ENCODE results near the gene SLC41A3.
"Not testable (repeated sequence)": the region's sequence is repeated elsewhere in the genome, so short reads cannot be mapped to it uniquely, and the experiment has no call there.

Gene SLC41A3

GRCh38 chr3:126081618-126082361 lies 2.1 kb downstream of the SLC41A3 start:
- DNase-seq: peak; percentile 41

DNA sequence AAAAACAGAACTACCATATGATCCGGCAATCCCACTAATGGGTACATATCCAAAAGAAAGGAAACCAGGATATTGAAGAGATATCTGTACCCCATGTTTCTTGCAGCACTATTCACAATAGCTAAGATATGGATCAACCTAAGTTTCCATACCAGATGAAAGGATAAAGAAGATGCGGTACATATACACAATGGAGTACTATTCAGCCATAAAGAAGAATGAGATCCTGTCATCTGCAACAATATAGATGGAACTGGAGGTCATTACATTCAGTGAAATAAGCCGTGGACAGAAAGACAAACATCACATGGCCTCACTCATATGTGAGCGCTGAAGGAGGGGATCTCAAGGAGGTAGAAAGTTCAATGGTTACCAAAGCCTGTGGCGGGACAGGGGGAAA lies 3.0 kb downstream of the SLC41A3 start:
- DNase-seq: no peak

- DNase-seq: no peak
These were observed 5.1 kb downstream of the SLC41A3 start for GRCh38 chr3:126078866-126079265.

- no peak for DNase-seq
These were observed 6.2 kb downstream of the SLC41A3 start for GRCh38 chr3:126077754-126078153.

DNA sequence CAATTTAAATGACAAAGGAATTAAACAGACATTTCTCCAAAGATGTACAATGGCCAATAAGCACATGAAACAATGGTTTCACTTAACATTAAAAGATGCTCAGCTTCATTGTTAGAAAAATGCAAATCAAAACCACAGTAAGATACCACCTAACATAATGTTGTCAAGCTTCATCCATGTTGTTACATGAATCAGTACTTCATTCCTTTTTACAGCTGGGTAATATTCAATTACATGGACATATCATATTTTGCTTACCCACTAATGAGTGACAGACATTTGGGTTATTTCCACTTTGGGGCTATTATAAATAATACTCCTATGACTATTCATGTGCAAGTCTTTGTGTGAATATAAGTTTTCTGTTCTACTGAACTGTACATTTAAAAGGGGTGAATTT lies 7.8 kb downstream of the SLC41A3 start:
- DNase-seq: no peak

GRCh38 chr3:126070146-126070545 lies 13.8 kb downstream of the SLC41A3 start:
- no peak for DNase-seq

- no peak for DNase-seq
These were observed 16.0 kb downstream of the SLC41A3 start for GRCh38 chr3:126067959-126068358.

- DNase-seq: not testable (repeated sequence)
These were observed 17.2 kb downstream of the SLC41A3 start for GRCh38 chr3:126066676-126067075.

GRCh38 chr3:126065876-126066275 lies 18.0 kb downstream of the SLC41A3 start:
- no peak for DNase-seq

GRCh38 chr3:126064627-126065258 lies 19.2 kb downstream of the SLC41A3 start:
- DNase-seq: peak; percentile 57

GRCh38 chr3:126063358-126063965 lies 20.5 kb downstream of the SLC41A3 start:
- no peak for DNase-seq

DNA sequence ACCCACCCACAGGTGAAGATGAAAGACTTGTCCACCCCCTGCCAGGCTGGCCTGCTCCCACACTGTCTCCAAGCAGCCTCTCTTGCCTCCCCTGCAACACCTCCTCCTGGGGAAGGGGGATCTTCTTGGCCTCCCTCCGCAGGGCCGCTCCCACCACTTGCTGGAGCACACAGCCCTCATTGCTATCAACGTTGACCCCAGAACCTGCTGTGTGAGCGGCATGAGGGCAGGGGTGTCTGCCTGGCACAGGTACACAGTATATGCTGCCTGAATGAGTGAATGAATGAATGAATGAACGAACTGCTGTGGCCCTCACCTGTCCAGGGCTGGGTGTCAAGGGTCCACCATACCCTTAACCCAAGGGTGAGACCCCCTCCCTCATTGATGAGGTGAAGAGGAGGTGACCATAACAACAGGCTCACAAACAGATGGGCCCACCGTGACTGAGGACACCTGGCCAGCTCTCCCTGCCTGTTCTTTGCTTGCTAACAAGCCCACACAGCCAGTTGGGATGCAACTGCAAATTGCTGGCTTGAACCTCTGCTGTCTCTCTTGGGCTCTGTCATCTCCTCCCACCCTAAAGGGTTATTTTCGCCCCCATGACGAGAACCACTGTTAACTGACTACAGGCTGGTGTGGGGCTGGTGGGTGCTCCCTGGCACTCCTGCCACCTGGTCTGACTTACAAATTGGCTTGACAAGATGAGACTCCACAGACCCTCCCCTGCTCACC lies 22.5 kb downstream of the SLC41A3 start:
- DNase-seq: no peak

- no peak for DNase-seq
These were observed 23.2 kb downstream of the SLC41A3 start for GRCh38 chr3:126060613-126061145.

GRCh38 chr3:126058666-126059065 lies 25.3 kb downstream of the SLC41A3 start:
- no peak for DNase-seq

- DNase-seq: no peak
These were observed 26.0 kb downstream of the SLC41A3 start for GRCh38 chr3:126057936-126058335.

DNA sequence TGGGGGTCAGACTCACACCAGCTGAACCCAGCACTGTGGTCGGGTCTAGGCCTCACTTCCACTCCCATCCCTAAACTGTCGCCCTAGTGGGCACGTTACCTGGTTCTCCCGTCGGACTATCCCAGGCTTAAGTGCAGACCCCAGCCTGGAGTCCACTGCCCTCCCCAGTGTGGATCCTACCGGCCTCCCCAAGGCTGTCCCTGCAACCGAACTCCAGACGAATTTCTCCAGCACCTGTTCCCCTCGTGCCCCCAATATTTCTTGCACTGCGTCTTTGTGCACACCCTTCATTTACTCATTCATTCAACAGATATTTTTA lies 26.5 kb downstream of the SLC41A3 start:
- no peak for DNase-seq

GRCh38 chr3:126056681-126057500 lies 27.0 kb downstream of the SLC41A3 start:
- DNase-seq: no peak

- no peak for DNase-seq
These were observed 27.8 kb downstream of the SLC41A3 start for GRCh38 chr3:126056088-126056487.

- no peak for DNase-seq
These were observed 29.1 kb downstream of the SLC41A3 start for GRCh38 chr3:126054870-126055269.

DNA sequence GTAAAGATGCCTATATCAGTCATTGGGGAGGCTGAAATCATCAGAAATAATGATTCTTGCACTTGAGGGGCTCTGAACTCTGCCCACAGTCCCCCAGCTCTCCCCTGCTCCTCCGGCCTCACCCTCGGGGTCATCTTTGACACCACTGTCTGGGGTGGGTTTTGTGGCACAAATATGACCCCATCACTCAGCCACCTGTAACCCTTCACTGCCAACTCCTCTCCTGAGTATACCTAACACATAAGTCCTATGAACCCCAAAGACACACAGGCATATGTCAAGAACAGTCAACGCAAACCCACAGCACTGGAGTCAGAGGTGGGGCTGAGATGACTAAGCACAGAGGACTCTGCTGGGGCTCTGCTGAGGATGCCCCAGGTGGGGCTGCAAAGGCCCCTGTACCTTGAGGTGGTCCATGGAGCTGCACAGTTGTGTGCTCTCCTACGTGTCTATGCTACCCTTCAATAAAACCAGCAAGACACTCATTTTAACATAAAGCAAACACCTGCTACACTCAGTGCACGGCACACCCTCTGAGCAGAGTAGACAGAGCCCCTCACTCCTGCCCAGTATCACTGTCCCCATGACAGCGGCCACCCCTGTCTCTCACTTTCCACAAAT lies 29.9 kb downstream of the SLC41A3 start:
- DNase-seq: no peak

DNA sequence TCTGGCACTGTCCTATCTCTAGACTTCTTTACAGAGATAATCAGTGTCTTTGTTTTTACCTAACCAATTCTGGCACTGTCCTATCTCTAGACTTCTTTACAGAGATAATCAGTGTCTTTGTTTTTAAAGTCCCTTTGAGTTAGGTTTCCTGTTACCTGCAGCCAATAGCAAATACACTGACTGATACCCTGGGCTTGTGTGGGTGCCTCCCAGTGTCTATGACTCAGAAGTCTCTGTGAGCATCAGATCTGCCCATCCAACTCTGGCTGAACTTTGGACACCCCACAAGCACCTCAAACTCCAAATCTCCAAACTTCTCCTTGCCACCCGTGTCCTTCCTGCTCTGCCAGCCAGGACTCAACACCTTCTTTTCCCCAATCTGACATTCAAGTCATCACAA lies 30.4 kb downstream of the SLC41A3 start:
- no peak for DNase-seq

Data from hematopoietic multipotent progenitor cell treated with erythropoietin and hydrocortisone succinate and interleukin-3 and kit ligand, for 8 days (in vitro differentiated cells).